Cerebellar nuclear complex (tissue), 1 donor: ENCODE data around the gene CDK2.
A peak's percentile ranks its signal among the peaks of the same experiment; 100 is the strongest.

Experiments
- DNase-seq, 2 experiments: peaks; one replicate each; lab custom pipeline; 2025; lab: John Stamatoyannopoulos, UW

Gene CDK2

GRCh38 chr12:55938826-55939501, 27.7 kb upstream of the CDK2 start:
- DNase-seq: no peak

DNA sequence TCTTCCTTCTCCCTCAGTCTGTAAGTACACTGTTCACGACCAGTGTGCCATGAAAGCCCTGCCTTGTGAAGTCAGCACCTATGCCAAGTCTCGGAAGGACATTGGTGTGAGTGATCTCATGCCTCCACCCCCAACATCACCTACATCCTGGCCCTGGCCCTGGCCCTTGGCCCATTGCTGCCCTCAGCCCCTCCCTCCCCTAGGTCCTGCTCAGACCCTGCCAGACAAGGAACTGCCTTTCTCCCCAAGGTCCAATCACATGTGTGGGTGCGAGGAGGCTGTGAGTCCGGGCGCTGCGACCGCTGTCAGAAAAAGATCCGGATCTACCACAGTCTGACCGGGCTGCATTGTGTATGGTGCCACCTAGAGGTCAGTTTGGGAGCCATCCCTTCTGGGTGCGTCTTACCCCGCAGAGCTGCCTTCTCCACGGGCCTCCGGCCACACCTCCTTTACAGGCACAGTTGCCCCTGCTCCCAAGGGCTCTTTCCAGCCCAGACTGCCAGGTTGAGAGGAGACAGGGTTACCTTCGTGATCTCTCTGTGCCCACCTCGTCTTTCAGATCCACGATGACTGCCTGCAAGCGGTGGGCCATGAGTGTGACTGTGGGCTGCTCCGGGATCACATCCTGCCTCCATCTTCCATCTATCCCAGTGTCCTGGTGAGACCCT, 26.4 kb upstream of the CDK2 start:
- DNase-seq: peak in 1 of 2 experiments; percentile 65

- no peak for DNase-seq
Observed at GRCh38 chr12:55942055-55942454, 24.6 kb upstream of the CDK2 start.

DNA sequence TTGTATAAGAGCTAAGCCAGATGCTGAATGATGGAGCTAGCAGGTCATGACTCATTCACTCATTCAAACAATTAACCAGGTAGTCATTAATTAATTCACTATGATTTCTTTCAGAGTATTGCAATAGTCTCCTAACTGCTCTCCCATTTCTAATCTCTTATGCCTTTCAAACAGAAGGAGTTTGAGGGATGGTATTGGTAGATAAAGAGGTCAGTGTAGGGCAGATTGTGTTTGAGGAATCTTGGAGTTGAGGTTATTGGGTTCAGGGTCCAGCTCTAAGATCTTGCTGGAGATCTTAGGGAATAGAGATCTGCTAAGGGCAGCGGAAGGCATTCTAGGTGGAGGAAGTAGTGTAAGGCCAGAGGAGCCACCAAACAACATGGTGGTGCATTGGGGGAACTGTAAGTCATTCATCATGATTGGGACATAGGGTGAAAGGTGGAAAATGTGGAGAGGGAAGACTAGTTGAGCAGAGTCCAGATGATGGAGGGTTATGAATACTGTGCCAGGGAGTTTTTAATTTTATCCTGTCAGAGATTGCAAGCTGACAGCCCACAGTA, 24.0 kb upstream of the CDK2 start:
- DNase-seq: no peak

- DNase-seq: no peak
Observed at GRCh38 chr12:55946553-55946952, 20.1 kb upstream of the CDK2 start.

DNA sequence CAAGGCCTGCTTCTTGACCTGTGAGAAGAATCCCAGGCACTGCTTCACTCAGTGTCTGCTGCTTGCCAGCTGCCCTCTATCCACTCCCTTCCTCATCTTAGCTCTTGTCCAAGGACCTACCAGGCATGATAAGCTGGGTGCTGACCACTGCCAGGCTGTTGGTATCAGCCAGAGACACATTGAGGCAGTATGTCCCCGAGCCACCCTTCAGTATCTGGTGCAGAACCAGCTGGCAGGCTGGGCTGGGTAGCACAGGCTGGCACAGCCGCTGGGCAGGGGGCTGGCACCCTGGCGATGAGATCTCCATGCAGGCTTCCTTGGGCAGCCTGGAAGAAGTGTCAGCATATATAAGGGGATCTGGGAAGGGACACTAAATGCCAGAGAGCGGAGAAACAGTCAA, 11.3 kb upstream of the CDK2 start:
- DNase-seq: no peak

DNA sequence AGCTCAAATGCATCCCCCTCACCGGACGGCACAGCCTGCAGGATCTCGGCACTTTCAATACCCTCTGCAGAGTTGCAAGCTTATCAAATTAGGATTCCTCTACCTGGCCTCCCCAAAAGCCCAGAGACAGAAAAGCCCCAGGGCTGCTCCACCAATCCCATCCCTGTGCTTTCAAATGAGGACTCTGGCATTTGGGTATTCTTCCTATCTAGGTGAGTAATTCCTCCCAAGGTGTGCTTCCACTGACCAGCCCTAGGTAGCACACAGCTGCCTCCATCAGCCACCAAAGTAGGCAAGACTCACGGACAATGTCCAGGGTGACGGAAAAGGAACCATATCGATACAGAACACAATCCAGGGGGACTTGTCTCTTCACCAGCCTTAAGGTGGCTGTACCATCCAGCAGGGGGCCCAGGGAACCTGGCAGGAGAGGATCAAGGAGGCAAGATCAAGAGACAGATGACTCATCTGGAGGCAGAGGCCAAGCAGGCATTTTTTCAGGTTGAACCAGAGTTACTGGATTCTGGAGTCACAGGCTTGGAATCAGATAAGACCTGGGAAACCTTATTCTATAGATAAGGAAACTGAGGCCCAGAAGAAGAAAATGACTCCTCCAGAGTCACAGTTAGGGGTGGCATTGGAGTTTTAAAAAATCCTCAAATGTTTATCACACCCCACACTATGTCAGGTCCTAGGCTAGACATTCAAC, 10.7 kb upstream of the CDK2 start:
- DNase-seq: no peak

- no peak for DNase-seq
Observed at GRCh38 chr12:55957106-55957859, 9.3 kb upstream of the CDK2 start.

DNA sequence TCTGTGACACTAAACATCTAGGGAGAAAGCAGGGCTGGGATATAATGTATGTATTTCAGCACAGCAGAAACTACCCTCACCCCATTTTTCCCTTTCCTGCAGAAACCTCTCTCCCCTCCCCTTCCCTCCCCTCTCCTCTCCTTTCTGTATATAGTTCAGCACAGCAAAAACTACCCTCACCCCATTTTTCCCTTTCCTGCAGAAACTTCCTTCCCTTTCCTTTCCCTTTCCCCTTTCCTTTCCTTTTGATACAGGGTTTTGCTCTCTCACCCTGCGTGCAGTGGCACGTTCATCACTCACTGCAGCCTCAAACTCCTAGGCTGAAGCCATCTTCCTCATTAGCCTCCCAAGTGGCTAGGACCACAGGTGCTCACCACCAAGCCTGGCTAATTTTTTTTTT, 2.9 kb upstream of the CDK2 start:
- DNase-seq: no peak

- DNase-seq: no peak
Observed at GRCh38 chr12:55965240-55965639, 1.4 kb upstream of the CDK2 start.

DNA sequence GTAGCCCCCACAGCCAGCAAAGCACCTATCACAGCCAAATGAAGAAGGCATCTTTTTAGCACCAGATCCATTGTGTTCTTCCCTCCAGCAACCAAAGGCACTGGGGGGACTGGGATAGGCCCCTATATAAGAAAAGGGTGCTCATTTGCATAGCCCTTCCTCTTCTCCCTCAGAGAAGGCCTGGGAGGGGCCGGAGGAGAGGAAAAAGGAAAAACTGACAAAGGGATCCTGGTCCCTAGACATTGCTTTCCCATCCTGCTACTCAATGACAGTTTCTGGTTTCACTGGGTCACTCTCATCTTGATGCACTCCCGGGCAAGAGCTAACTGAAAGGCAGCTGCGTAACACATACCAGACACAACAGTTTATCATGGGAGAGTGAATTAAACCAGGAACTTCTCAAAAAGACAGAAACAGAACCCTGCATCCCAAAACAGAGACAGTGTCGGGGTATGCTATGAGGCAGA, 656 bp upstream of the CDK2 start, which contains the start of gene PMEL:
PMEL (minus strand) TSS at position 102 of the 467 bp plus-strand sequence; CDS start at position 71, 31 bp downstream.
- no peak for DNase-seq

DNA sequence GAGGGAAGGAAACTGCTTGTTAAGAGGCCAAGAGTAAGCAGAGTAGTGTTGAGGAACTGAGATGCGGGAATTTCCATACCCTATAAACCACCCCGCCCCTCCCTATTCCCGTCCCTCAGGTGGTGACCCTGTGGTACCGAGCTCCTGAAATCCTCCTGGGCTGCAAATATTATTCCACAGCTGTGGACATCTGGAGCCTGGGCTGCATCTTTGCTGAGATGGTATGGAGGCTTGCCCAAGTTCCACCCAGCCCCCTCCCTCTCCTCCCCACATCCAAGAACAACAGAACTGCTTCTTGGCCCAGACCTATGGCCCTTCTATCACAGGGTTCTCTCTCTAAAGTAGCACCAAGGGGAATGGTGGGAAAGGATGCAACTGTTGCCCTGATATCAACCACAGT, 2.7 kb downstream of the CDK2 start:
- no peak for DNase-seq

- no peak for DNase-seq
Observed at GRCh38 chr12:55970775-55971174, 4.1 kb downstream of the CDK2 start.

DNA sequence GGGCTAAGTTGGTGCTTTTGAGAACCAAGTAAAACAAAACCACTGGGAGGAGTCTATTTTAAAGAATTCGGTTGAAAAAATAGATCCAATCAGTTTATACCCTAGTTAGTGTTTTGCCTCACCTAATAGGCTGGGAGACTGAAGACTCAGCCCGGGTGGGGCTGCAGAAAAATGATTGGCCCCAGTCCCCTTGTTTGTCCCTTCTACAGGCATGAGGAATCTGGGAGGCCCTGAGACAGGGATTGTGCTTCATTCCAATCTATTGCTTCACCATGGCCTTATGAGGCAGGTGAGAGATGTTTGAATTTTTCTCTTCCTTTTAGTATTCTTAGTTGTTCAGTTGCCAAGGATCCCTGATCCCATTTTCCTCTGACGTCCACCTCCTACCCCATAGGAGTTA, 5.4 kb downstream of the CDK2 start:
- DNase-seq: no peak

DNA sequence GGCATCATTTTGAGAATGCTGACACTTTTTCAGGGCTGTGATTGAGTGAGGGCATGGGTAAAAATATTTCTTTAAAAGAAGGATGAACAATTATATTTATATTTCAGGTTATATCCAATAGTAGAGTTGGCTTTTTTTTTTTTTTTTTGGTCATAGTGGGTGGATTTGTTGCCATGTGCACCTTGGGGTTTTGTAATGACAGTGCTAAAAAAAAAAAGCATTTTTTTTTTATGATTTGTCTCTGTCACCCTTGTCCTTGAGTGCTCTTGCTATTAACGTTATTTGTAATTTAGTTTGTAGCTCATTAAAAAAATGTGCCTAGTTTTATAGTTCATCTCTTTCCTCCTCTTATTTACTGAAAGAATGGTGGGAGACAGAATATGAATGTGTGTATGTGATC, 5.8 kb downstream of the CDK2 start:
- DNase-seq: no peak

DNA sequence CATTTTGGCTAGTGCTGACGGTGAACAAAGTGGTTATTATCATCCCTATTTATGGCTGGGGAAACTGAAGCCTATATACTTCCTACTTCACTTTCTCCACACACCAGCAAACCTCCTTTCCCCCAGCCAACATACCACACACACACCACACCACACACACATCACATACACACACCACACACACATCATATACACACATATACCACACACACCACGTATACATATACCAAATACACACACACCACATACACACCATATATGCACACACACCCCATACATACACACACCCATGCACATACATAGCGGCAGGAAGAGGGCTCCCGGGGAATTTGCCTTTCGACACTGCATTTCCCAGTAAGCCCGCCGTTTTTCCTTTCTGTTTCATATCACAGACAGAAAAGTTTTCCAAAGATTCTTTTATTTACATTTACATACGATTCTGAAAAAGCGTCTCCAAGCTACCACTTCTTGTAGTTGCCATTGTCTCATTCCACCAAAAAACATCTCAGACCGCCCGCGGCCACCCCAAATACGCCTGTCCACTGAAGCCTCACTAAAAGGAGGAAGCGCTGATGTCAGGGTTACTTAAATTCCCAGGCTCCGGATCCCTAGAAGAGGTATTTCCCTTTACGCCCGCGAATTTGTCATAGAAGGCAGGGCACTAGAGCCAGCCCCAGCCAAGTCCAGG, 6.4 kb downstream of the CDK2 start:
- no peak for DNase-seq

- DNase-seq: peak; percentile 100
Observed at GRCh38 chr12:55973599-55974307, 7.1 kb downstream of the CDK2 start, which contains the start of gene RAB5B. RAB5B (plus strand) TSS chr12:55974078; CDS start chr12:55986961, 12,883 bp downstream.

DNA sequence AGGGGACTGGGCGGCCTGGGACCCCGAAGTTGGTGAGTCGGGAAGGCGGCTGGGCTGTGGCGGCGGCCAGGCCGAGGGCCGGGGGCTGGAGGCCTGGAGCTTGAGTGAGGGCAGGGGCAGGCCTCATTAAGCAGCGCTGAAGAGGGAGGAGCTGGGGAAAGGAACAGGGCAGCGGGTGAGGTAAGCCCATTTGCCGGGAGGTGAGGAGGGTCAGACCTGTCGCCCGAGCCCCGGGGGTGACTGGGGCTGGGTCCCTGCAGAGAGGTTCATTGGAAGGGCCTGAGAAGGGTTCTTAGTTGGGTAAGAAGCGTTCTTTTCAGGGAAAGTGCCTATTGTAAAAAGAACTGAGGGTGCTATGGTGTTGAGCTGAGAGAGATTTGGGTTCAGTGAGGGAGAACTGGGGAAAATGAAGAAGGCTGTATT, 7.7 kb downstream of the CDK2 start:
- no peak for DNase-seq

- no peak for DNase-seq
Observed at GRCh38 chr12:55978393-55978792, 11.8 kb downstream of the CDK2 start.

GRCh38 chr12:55979069-55979468, 12.4 kb downstream of the CDK2 start:
- no peak for DNase-seq
